ENCODE measurements around the gene STAP2.

- TF ChIP-seq CTCF (IDR thresholded peaks at IDR 0.05) (no peak), POLR2AphosphoS5 (IDR thresholded peaks at IDR 0.05) (no peak), POLR2A (IDR thresholded peaks at IDR 0.05) (no peak)
Measured at GRCh38 chr19:4304538-4305256, 33.9 kb downstream of the STAP2 start, which contains the start of gene FSD1.

Measured in prostate gland (tissue), 2 donors.